ENCODE measurements around the gene CDKL4. TPM values are rescaled to one million over a fixed set of nuclear protein-coding genes. Genes with fewer than 3 reads are reported as not detected.
"Not testable (repeated sequence)": the region's sequence is repeated elsewhere in the genome, so short reads cannot be mapped to it uniquely, and the experiment has no call there.

The CDKL4 gene
- total RNA-seq, 2 donors from 2014 or later: 0.60 TPM; not detected in 1

- Mint-ChIP-seq H3K4me3 (no peak overlapping the region), H3K4me1 (peaks cover 2% of the 10 kb centered on the region), H3K27me3 (no peaks in the 10 kb centered on the region), H3K36me3 (ENCODE audit: low read depth) (peaks cover 14% of the 10 kb centered on the region), H3K27ac (no peak overlapping the region)
- DNase-seq: no peak
- no peak for ATAC-seq
- no peaks in the 10 kb centered on the region for H3K9me3 ChIP-seq (ENCODE audit: control insufficient read depth, low read length, poor library complexity, severe bottlenecking)
These were observed 9.2 kb upstream of the CDKL4 start for GRCh38 chr2:39252888-39253518.

GRCh38 chr2:39247512-39248043, 3.8 kb upstream of the CDKL4 start:
- Mint-ChIP-seq H3K27me3 (no peaks in the 10 kb centered on the region), H3K36me3 (ENCODE audit: low read depth) (peaks cover 4% of the 10 kb centered on the region), H3K4me1 (peaks cover 16% of the 10 kb centered on the region), H3K4me3 (no peak overlapping the region), H3K27ac (no peak overlapping the region)
- no peaks in the 10 kb centered on the region for H3K9me3 ChIP-seq (ENCODE audit: control insufficient read depth, low read length, poor library complexity, severe bottlenecking)
- DNase-seq (no peak), ATAC-seq (no peak)

GRCh38 chr2:39246382-39246980, 2.7 kb upstream of the CDKL4 start:
- Mint-ChIP-seq H3K4me3 (no peak overlapping the region), H3K4me1 (peaks cover 16% of the 10 kb centered on the region), H3K27ac (no peak overlapping the region), H3K36me3 (ENCODE audit: low read depth) (peaks cover 4% of the 10 kb centered on the region), H3K27me3 (no peaks in the 10 kb centered on the region)
- no peak for DNase-seq
- no peaks in the 10 kb centered on the region for H3K9me3 ChIP-seq (ENCODE audit: control insufficient read depth, low read length, poor library complexity, severe bottlenecking)
- no peak for ATAC-seq

GRCh38 chr2:39244963-39245625, 1.3 kb upstream of the CDKL4 start:
- not testable (repeated sequence) for H3K27me3 Mint-ChIP-seq; DNase-seq; H3K36me3 Mint-ChIP-seq (ENCODE audit: low read depth); H3K9me3 ChIP-seq (ENCODE audit: control insufficient read depth, low read length, poor library complexity, severe bottlenecking)
- Mint-ChIP-seq H3K27ac (peak overlapping the region; percentile 82), H3K4me1 (peaks cover 15% of the 10 kb centered on the region), H3K4me3 (peak overlapping the region; percentile 86)
- ATAC-seq: peak; percentile 57

- ATAC-seq; H3K27me3 Mint-ChIP-seq; H3K9me3 ChIP-seq (ENCODE audit: control insufficient read depth, low read length, poor library complexity, severe bottlenecking); H3K36me3 Mint-ChIP-seq (ENCODE audit: low read depth); DNase-seq: not testable (repeated sequence)
- H3K4me1 Mint-ChIP-seq: peaks cover 15% of the 10 kb centered on the region
- H3K4me3 Mint-ChIP-seq: peak overlapping the region; percentile 86
- H3K27ac Mint-ChIP-seq: peak overlapping the region; percentile 82
These were observed 582 bp upstream of the CDKL4 start for GRCh38 chr2:39244241-39244862.

- Mint-ChIP-seq H3K4me1 (peaks cover 15% of the 10 kb centered on the region), H3K36me3 (ENCODE audit: low read depth) (peaks cover 2% of the 10 kb centered on the region), H3K27me3 (no peaks in the 10 kb centered on the region), H3K27ac (no peak overlapping the region), H3K4me3 (no peak overlapping the region)
- no peak for DNase-seq
- H3K9me3 ChIP-seq (ENCODE audit: control insufficient read depth, low read length, poor library complexity, severe bottlenecking): no peaks in the 10 kb centered on the region
- no peak for ATAC-seq
These were observed 2.2 kb downstream of the CDKL4 start for GRCh38 chr2:39241588-39241987.

GRCh38 chr2:39240758-39241157, 3.0 kb downstream of the CDKL4 start:
- no peak overlapping the region for H3K4me3 Mint-ChIP-seq
- H3K27ac Mint-ChIP-seq: no peak overlapping the region
- H3K9me3 ChIP-seq (ENCODE audit: control insufficient read depth, low read length, poor library complexity, severe bottlenecking): no peaks in the 10 kb centered on the region
- no peak for ATAC-seq
- H3K36me3 Mint-ChIP-seq (ENCODE audit: low read depth): peaks cover 2% of the 10 kb centered on the region
- DNase-seq: no peak
- H3K27me3 Mint-ChIP-seq: no peaks in the 10 kb centered on the region
- peaks cover 11% of the 10 kb centered on the region for H3K4me1 Mint-ChIP-seq

- peaks cover 2% of the 10 kb centered on the region for H3K4me1 Mint-ChIP-seq
- H3K4me3 Mint-ChIP-seq: no peak overlapping the region
- DNase-seq (no peak), ATAC-seq (no peak)
- H3K36me3 Mint-ChIP-seq (ENCODE audit: low read depth): peaks cover 4% of the 10 kb centered on the region
- no peaks in the 10 kb centered on the region for H3K9me3 ChIP-seq (ENCODE audit: control insufficient read depth, low read length, poor library complexity, severe bottlenecking)
- no peaks in the 10 kb centered on the region for H3K27me3 Mint-ChIP-seq
- no peak overlapping the region for H3K27ac Mint-ChIP-seq
These were observed 9.0 kb downstream of the CDKL4 start for GRCh38 chr2:39234754-39235153.

GRCh38 chr2:39232141-39232540, 11.6 kb downstream of the CDKL4 start:
- no peak overlapping the region for H3K4me3 Mint-ChIP-seq
- peaks cover 17% of the 10 kb centered on the region for H3K4me1 Mint-ChIP-seq
- no peak overlapping the region for H3K27ac Mint-ChIP-seq
- H3K9me3 ChIP-seq (ENCODE audit: control insufficient read depth, low read length, poor library complexity, severe bottlenecking): no peaks in the 10 kb centered on the region
- ATAC-seq (no peak), DNase-seq (no peak)
- H3K36me3 Mint-ChIP-seq (ENCODE audit: low read depth): peaks cover 2% of the 10 kb centered on the region
- H3K27me3 Mint-ChIP-seq: no peaks in the 10 kb centered on the region

GRCh38 chr2:39228413-39229209, 15.2 kb downstream of the CDKL4 start:
- H3K4me3 Mint-ChIP-seq: peak overlapping the region; percentile 71
- H3K4me1 Mint-ChIP-seq: peaks cover 27% of the 10 kb centered on the region
- H3K36me3 Mint-ChIP-seq (ENCODE audit: low read depth): no peaks in the 10 kb centered on the region
- DNase-seq (no peak), ATAC-seq (peak; percentile 34)
- H3K9me3 ChIP-seq (ENCODE audit: control insufficient read depth, low read length, poor library complexity, severe bottlenecking): no peaks in the 10 kb centered on the region
- H3K27ac Mint-ChIP-seq: peak overlapping the region; percentile 74
- H3K27me3 Mint-ChIP-seq: no peaks in the 10 kb centered on the region

GRCh38 chr2:39227628-39228412, 15.9 kb downstream of the CDKL4 start:
- H3K4me1 Mint-ChIP-seq: peaks cover 27% of the 10 kb centered on the region
- ATAC-seq (peak; percentile 90), DNase-seq (peak; percentile 72 to 80 (median 72))
- no peaks in the 10 kb centered on the region for H3K27me3 Mint-ChIP-seq
- no peaks in the 10 kb centered on the region for H3K36me3 Mint-ChIP-seq (ENCODE audit: low read depth)
- H3K9me3 ChIP-seq (ENCODE audit: control insufficient read depth, low read length, poor library complexity, severe bottlenecking): no peaks in the 10 kb centered on the region
- H3K27ac Mint-ChIP-seq: peak overlapping the region; percentile 74
- H3K4me3 Mint-ChIP-seq: peak overlapping the region; percentile 71

- no peak for DNase-seq
- no peak for ATAC-seq
- Mint-ChIP-seq H3K27me3 (no peaks in the 10 kb centered on the region), H3K4me1 (peaks cover 33% of the 10 kb centered on the region), H3K4me3 (no peak overlapping the region), H3K36me3 (ENCODE audit: low read depth) (no peaks in the 10 kb centered on the region), H3K27ac (no peak overlapping the region)
- H3K9me3 ChIP-seq (ENCODE audit: control insufficient read depth, low read length, poor library complexity, severe bottlenecking): no peaks in the 10 kb centered on the region
These were observed 18.2 kb downstream of the CDKL4 start for GRCh38 chr2:39225567-39225966.
